NB4 (cell line): ENCODE results near the gene GPR12.

Experiments
- POLR2A ChIP-seq: IDR thresholded peaks from 2 replicates; pipeline ENCODE4 v1.6.1; 2011; ENCODE audit warnings: mild to moderate bottlenecking; ENCODE audit not compliant: insufficient read length; ENCODE audit errors: extremely low read depth
- TF ChIP-seq, protein P1 (sequence below): IDR thresholded peaks from one replicate; pipeline ENCODE4 v1.5.1; 2012; ENCODE audit warnings: low read depth, low read length

DNA sequence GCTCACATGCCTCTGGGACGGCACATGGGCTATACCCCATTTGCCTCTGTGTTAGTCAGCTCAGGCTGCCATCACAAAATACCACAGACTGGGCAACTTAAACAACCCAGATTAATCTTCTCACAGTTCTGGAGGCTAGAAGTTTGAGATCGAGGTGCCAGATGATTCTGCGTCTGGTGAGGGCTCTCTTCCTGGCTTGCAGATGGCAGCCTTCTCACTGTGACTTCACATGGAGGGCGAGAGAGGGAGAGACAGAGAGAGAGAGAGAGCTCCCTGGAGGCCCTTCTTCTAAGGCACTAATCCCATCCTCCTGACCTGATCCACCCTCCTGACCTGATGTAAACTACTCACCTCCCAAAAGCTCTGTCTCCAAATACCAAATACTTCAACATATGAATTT is 55.0 kb downstream of the GPR12 start:
- no peak for TF ChIP-seq POLR2A
- TF ChIP-seq, protein P1, sequence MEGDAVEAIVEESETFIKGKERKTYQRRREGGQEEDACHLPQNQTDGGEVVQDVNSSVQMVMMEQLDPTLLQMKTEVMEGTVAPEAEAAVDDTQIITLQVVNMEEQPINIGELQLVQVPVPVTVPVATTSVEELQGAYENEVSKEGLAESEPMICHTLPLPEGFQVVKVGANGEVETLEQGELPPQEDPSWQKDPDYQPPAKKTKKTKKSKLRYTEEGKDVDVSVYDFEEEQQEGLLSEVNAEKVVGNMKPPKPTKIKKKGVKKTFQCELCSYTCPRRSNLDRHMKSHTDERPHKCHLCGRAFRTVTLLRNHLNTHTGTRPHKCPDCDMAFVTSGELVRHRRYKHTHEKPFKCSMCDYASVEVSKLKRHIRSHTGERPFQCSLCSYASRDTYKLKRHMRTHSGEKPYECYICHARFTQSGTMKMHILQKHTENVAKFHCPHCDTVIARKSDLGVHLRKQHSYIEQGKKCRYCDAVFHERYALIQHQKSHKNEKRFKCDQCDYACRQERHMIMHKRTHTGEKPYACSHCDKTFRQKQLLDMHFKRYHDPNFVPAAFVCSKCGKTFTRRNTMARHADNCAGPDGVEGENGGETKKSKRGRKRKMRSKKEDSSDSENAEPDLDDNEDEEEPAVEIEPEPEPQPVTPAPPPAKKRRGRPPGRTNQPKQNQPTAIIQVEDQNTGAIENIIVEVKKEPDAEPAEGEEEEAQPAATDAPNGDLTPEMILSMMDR = no peak
